C4-2B (cell line): ENCODE results near the gene PKDCC.

Experiments used
- H3K27ac ChIP-seq: fragments of 450-650 bp; 2 replicates; pipeline ENCODE4 v1.5.1; 2017
- CTCF ChIP-seq: fragments of 450-650 bp; conservative IDR thresholded peaks from 2 replicates; pipeline ENCODE4 v1.5.1; 2017; ENCODE audit warnings: mild to moderate bottlenecking
- ZFX ChIP-seq: fragments of 450-650 bp; IDR thresholded peaks from 2 replicates; pipeline ENCODE4 v1.6.1; 2017

The PKDCC gene

DNA sequence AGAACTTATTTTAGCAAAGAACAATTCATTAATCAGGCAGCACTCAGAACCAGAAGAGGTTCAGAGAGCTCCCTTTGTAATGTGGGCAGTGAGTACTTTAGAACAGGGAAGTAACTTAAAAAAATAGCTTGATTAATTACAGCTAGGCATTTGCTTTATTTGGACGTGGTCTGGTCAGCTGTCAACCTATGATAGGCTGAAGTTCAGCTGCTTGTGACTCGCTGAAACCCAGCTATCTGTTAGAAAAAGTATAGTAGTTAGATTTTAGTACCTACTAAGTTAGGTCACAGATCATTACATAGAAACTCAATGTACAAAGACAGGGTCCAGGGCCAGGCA, 40.0 kb downstream of the PKDCC start:
- TF ChIP-seq CTCF (no peak), ZFX (no peak)
- no peak overlapping the region for H3K27ac ChIP-seq

- no peak overlapping the region for H3K27ac ChIP-seq
- TF ChIP-seq ZFX, result no peak
- peak; percentile 82 for TF ChIP-seq CTCF
Measured at GRCh38 chr2:42089340-42089925, 41.6 kb downstream of the PKDCC start.

DNA sequence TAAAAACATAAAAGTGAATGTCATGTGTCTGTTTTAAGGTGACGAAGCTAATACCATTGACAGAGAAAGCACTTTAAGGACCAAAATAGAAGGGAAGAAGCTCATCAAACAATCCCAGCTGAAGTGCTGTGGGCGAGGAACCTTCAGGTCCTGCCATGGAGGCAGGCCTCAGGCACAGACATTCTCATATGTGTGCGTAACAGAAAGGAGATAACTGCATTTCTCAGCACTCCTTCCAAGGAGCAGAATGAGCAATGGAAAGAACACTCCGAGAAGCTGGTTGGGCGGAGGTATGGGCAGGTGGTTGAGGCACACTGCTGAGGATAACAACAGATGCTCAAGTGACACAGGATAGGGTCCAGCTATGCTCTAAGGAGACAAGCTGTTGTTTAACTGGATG, 42.4 kb downstream of the PKDCC start:
- no peak overlapping the region for H3K27ac ChIP-seq
- TF ChIP-seq CTCF, result no peak

DNA sequence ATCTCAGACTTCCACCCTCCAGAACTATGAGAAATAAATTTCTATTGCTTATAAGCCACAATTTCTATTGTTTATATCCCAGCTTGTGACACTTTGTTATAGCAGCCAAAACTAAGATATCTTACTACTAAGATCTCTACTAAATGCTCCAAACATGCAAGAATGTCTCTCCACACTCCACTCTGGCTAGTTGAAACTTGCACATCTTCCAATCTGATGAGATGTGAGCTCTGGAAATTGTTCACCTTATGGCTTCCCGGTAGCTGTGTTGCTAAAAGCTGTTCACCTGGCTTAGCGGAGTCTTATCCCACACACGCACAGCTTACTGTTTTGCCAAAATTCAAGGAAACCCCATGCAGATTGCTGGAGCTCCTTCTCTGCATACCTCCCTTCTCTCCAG, 43.9 kb downstream of the PKDCC start:
- no peak overlapping the region for H3K27ac ChIP-seq
- TF ChIP-seq CTCF (no peak), ZFX (no peak)

- H3K27ac ChIP-seq, result no peak overlapping the region
- TF ChIP-seq ZFX (no peak), CTCF (no peak)
Measured at GRCh38 chr2:42092084-42092996, 44.5 kb downstream of the PKDCC start.

DNA sequence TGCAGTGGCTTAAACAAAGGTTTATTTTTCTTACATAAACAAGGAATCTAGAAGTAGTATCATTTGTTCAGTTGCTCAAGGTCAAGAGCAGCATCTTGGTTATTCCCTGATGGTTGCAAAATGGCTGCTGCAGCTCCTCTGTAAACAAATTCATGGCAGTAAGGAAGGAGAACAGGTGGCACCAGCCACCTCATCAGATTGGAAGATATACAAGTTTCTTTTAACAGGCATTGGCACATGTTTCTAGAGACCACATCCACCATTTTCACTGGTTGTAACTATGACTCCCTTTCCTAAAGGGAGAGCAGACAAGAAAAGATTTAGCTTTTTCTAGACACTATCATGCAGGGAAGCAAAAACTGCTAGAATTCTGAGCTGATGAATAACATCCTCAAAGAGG, 46.3 kb downstream of the PKDCC start:
- TF ChIP-seq CTCF (no peak), ZFX (no peak)
- no peak overlapping the region for H3K27ac ChIP-seq

DNA sequence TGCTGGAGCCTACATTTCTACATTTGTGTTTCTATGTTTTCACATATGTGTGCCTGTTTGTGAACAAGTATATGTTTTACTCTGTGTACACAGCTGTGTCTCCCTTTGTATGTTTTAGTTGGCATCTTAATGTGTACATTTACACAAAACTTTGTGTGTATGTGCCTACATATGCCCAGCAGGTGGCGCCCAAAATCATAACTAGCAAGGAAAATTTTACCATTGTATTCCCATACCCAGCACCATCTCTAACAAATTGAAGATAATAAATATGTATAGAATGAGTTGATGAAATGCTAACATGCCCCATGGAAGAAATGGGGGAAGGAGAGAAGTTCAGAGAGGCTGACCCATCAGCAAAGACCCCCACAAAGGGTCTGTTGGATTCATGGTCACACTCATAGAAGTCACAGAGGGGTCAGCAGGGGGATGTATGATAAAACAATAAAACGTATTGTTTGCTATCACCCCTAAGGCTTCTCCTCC, 48.1 kb downstream of the PKDCC start:
- TF ChIP-seq ZFX, result no peak
- peak; percentile 66 for TF ChIP-seq CTCF

More for the DNA sequence above, 48.1 kb downstream of the PKDCC start:
- H3K27ac ChIP-seq, result no peak overlapping the region
